Tibial nerve (tissue), 4 donors: ENCODE results near the gene SNX18. TPM values are rescaled to one million over a fixed set of nuclear protein-coding genes. Genes with fewer than 3 reads are reported as not detected.

Source experiments
- DNase-seq, 2 donors: peaks; one replicate each; pipeline ENCODE4 v3.0.0-alpha.2; 2019; ENCODE audit warnings: low spot score in 2 of 2
- H3K27ac ChIP-seq, 4 donors: fragments of 200-600 bp; sonication (generic) in 3 of 4; one replicate each; pipeline ENCODE4 v1.5.1; 2017 to 2019; ENCODE audit warnings: mild to moderate bottlenecking in 1 of 4
- H3K27me3 ChIP-seq, 2 donors: fragments of 200-600 bp; sonication (generic) in 1 of 2; one replicate each; pipeline versions ENCODE4 v1.5.1 to v1.6.0; 2017 to 2019
- H3K36me3 ChIP-seq, 3 donors: fragments of 200-600 bp; sonication (generic); one replicate each; pipeline ENCODE4 v1.5.1; 2018 to 2019
- H3K4me1 ChIP-seq, 4 donors: fragments of 200-600 bp; sonication (generic) in 3 of 4; one replicate each; pipeline ENCODE4 v1.5.1; 2017 to 2019
- H3K4me3 ChIP-seq, 4 donors: fragments of 200-600 bp; sonication (generic) in 3 of 4; one replicate each; pipeline ENCODE4 v1.5.1; 2017 to 2019; ENCODE audit warnings: mild to moderate bottlenecking in 1 of 4, moderate library complexity in 1 of 4
- H3K9me3 ChIP-seq, 4 donors: fragments of 200-600 bp; sonication (generic) in 3 of 4; one replicate each; pipeline ENCODE4 v1.5.1; 2017 to 2019
- EP300 ChIP-seq, 2 donors: sonication (generic); formaldehyde crosslinking; IDR thresholded peaks; one replicate each; pipeline ENCODE4 v1.6.1; 2017; ENCODE audit warnings: antibody characterized with exemption in 2 of 2, mild to moderate bottlenecking in 1 of 2
- POLR2A ChIP-seq, 2 donors: fragments of 450-650 bp; IDR thresholded peaks; one replicate each; pipeline ENCODE4 v1.6.1; 2017; ENCODE audit warnings: antibody characterized with exemption in 2 of 2, mild to moderate bottlenecking in 2 of 2, moderate library complexity in 2 of 2
- WGBS, 2 donors: methylation state at CpG; one replicate each; pipeline ENCODE4 v1.1.5; 2018; 5-methylcytosine and 5-hydroxymethylcytosine counted together
- total RNA-seq, 4 donors: library from RNA; depleted of rRNA; stranded (reverse); fragments of >200 nt; gene quantifications; one replicate each; pipeline ENCODE4 v1.1.0, GENCODE V29; 2016
- TF ChIP-seq, protein P1 (sequence below), 5 experiments: fragments of 200-600 bp in 3 of 5; fragments of 450-650 bp in 2 of 5; sonication (generic) in 3 of 5; IDR thresholded peaks; one replicate each; pipeline ENCODE4 v1.5.1; 2016 to 2019; ENCODE audit warnings: antibody characterized with exemption in 5 of 5, mild to moderate bottlenecking in 3 of 5, moderate library complexity in 2 of 5

Gene SNX18
- total RNA-seq, 4 donors from 2014 or later: 39.3 to 61.5 (median 45.6) TPM

DNA sequence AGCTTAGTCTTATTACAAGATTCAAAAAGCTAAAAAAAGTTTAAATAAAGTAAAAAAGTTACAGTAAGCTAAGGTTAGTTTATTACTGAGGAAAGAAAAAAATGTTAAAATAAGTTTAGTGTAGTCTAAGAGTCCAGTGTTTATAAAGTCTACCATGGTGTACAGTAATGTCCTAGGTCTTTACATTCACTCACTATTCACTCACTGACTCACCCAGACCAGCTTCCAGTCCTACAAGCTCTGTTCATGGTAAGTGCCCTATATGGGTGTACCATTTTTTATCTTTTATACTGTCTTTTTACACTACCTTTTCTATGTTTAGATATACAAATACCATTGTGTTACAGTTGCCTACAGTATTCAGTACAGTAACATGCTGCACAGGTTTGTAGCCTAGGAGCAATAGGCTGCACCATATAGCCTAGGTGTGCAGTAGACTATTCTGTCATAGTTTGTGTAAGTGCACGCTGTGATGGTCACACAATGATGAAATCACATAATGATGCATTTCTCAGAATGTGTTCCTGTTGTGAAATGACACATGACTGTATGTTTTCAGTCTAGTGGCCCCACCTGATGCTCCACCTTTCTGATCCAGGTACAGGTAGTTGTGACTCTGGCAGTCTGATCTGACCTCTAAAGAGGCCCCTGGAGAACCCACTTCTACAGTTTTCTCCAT lies 45.7 kb downstream of the SNX18 start:
- TF ChIP-seq, protein P1, sequence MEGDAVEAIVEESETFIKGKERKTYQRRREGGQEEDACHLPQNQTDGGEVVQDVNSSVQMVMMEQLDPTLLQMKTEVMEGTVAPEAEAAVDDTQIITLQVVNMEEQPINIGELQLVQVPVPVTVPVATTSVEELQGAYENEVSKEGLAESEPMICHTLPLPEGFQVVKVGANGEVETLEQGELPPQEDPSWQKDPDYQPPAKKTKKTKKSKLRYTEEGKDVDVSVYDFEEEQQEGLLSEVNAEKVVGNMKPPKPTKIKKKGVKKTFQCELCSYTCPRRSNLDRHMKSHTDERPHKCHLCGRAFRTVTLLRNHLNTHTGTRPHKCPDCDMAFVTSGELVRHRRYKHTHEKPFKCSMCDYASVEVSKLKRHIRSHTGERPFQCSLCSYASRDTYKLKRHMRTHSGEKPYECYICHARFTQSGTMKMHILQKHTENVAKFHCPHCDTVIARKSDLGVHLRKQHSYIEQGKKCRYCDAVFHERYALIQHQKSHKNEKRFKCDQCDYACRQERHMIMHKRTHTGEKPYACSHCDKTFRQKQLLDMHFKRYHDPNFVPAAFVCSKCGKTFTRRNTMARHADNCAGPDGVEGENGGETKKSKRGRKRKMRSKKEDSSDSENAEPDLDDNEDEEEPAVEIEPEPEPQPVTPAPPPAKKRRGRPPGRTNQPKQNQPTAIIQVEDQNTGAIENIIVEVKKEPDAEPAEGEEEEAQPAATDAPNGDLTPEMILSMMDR (IDR thresholded peaks at IDR 0.05): no peak
- no peak for TF ChIP-seq EP300 (IDR thresholded peaks at IDR 0.05)
- no peak for TF ChIP-seq POLR2A (IDR thresholded peaks at IDR 0.05)
- WGBS, 2 donors: 81 to 96% methylated on average over 1 of the region's 1 CpG
- Histone ChIP-seq H3K4me1 (no peaks in the 10 kb centered on the region), H3K36me3 (no peaks in the 10 kb centered on the region), H3K27ac (no peak overlapping the region), H3K27me3 (no peaks in the 10 kb centered on the region), H3K4me3 (no peak overlapping the region), H3K9me3 (no peaks in the 10 kb centered on the region)
- no peak for DNase-seq

DNA sequence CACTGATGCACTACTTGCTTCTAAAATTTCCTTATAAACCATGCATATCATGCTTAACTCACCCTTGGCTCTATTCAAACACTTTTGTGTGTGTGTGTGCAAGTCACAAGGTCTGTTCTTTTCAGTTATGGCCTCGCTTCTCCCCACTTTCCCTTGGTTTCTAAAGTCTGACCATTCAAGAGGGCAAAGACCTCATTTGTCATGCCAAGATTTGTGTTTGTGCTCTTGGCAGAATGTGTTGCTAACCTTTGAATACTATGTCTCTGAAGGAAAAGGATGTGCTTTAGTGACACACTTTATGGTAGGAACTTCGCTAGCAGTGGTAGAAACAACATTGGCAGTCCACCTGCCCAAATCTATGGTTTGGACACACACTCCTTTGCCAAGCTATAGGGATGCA lies 50.4 kb downstream of the SNX18 start:
- no peak for DNase-seq
- WGBS, 2 donors: 85 to 89% methylated on average over 2 of the region's 2 CpGs
- Histone ChIP-seq H3K27me3 (no peaks in the 10 kb centered on the region), H3K4me3 (no peak overlapping the region), H3K27ac (no peak overlapping the region), H3K4me1 (peaks cover 0 to 23% (median 12%) of the 10 kb centered on the region in 4 donors), H3K36me3 (no peaks in the 10 kb centered on the region), H3K9me3 (no peaks in the 10 kb centered on the region)
- TF ChIP-seq, protein P1 (IDR thresholded peaks at IDR 0.05): no peak
- TF ChIP-seq EP300 (IDR thresholded peaks at IDR 0.05) (no peak), POLR2A (IDR thresholded peaks at IDR 0.05) (no peak)

DNA sequence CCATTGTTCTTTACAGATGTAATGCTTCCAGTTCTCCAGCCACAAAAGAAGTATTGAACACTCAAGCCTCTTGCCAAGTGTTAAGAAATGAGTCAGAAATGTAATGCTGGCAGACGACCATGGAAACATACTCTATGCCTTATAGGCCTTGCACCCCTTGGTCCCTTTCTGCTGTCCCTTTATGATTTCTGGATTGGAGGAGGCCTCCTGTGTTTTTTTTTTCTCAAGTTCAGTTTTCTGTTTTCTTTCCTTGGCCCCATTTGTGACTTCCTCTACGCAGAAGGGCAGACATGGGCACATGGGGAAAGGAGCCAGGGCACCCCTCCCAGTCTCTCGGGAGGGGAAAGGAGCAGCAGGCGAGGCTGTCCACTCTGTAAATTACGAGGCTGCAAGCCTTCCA lies 53.4 kb downstream of the SNX18 start:
- Histone ChIP-seq H3K27ac (peak overlapping the region in 2 of 4 donors; percentile 21 to 57), H3K4me1 (peaks cover 0 to 33% (median 12%) of the 10 kb centered on the region in 4 donors), H3K36me3 (no peaks in the 10 kb centered on the region), H3K4me3 (no peak overlapping the region), H3K9me3 (no peaks in the 10 kb centered on the region), H3K27me3 (no peaks in the 10 kb centered on the region)
- 11 to 17% methylated on average over 5 of the region's 5 CpGs for WGBS, 2 donors
- peak in 1 of 2 donors; percentile 20 for DNase-seq
- TF ChIP-seq EP300 (IDR thresholded peaks at IDR 0.05) (peak in 1 of 2 donors; percentile 59), POLR2A (IDR thresholded peaks at IDR 0.05) (no peak)

DNA sequence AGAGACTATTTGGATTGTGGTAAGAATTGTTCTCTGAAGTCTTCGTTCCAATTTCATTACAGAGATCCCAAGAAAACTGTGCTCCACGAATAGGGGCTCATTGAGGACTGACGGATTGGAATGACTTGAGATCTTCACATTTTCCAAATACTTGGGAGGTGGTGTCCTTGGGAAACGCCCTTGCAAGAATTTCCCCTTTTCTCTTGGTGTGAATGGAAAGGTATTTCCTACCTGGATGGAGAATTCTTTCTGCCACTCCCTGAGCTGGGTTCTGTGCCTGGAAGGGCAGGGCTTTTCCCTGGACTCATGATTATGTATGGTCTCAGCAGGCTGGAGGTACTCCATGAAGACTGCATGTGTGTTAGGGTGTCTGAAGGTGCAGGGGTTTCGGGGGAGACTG lies 53.9 kb downstream of the SNX18 start:
- WGBS, 2 donors: 54 to 63% methylated on average over 5 of the region's 5 CpGs
- Histone ChIP-seq H3K36me3 (no peaks in the 10 kb centered on the region), H3K9me3 (no peaks in the 10 kb centered on the region), H3K4me1 (peaks cover 0 to 33% (median 12%) of the 10 kb centered on the region in 4 donors), H3K27me3 (no peaks in the 10 kb centered on the region), H3K27ac (peak overlapping the region in 2 of 4 donors; percentile 21 to 57), H3K4me3 (no peak overlapping the region)
- TF ChIP-seq, protein P1 (IDR thresholded peaks at IDR 0.05): no peak
- no peak for TF ChIP-seq EP300 (IDR thresholded peaks at IDR 0.05)
- TF ChIP-seq POLR2A (IDR thresholded peaks at IDR 0.05): no peak
- DNase-seq: no peak

DNA sequence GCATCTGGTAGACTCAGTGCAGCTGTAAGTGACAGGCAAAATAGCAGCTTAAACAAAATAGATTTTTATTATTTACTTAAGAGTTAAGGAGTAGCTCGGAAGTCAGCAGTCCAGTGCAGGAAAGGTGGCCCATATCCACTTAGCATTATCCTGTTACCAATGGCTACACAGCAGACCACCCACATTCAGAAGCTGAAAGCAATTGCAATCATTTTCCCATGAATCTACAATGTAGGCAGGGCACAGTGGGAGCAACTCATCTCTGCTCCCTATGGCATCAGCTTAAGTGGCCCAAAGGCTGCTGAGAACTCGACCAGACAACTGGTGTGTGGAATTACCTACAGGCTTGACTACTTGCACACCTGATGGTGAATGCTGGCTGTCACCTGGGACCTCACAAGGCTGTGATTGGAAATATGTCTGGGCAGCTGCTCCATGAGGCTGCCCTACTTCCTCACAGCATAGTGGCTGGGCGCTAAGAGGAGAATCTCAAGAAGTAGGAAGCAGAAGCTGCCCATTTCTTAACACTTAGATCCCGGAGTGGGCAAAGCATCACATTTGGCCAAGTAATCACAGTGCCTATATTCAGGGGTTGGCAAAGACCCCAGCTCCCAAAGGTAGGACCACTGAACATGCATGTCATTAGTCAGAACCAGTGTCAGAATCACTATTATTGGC lies 56.4 kb downstream of the SNX18 start:
- Histone ChIP-seq H3K36me3 (no peaks in the 10 kb centered on the region), H3K4me3 (no peak overlapping the region), H3K27ac (no peak overlapping the region), H3K9me3 (no peaks in the 10 kb centered on the region), H3K4me1 (peaks cover 0 to 33% (median 12%) of the 10 kb centered on the region in 4 donors), H3K27me3 (no peaks in the 10 kb centered on the region)
- WGBS, 2 donors: 72 to 83% methylated on average over 4 of the region's 4 CpGs
- TF ChIP-seq, protein P1 (IDR thresholded peaks at IDR 0.05): no peak
- TF ChIP-seq EP300 (IDR thresholded peaks at IDR 0.05): no peak
- no peak for TF ChIP-seq POLR2A (IDR thresholded peaks at IDR 0.05)
- no peak for DNase-seq
